Fibroblast of skin of right biceps (primary cell): ENCODE results near the gene FAM216A.
"Not testable (repeated sequence)": the region's sequence is repeated elsewhere in the genome, so short reads cannot be mapped to it uniquely, and the experiment has no call there.

Experiments used
- DNase-seq: peaks from one replicate; pipeline ENCODE4 v3.0.0-alpha.2; 2013

The FAM216A gene

GRCh38 chr12:110501399-110501751 is 32.7 kb downstream of the FAM216A start:
- DNase-seq: peak; percentile 41

- peak; percentile 99 for DNase-seq
Measured at GRCh38 chr12:110501752-110502738, 33.4 kb downstream of the FAM216A start, which contains the start of the genes RAD9B and VPS29. RAD9B (plus strand) TSS chr12:110502331; CDS start chr12:110502338, 7 bp downstream. VPS29 (minus strand) TSS chr12:110502111; CDS start chr12:110502051, 60 bp downstream.

- no peak for DNase-seq
Measured at GRCh38 chr12:110503432-110503831, 34.8 kb downstream of the FAM216A start.

GRCh38 chr12:110505332-110505731 is 36.7 kb downstream of the FAM216A start:
- DNase-seq: no peak

GRCh38 chr12:110508071-110508586 is 39.5 kb downstream of the FAM216A start:
- no peak for DNase-seq

- DNase-seq: no peak
Measured at GRCh38 chr12:110513842-110514241, 45.2 kb downstream of the FAM216A start.

- DNase-seq: no peak
Measured at GRCh38 chr12:110514363-110514762, 45.7 kb downstream of the FAM216A start.

- DNase-seq: no peak
Measured at GRCh38 chr12:110516995-110517394, 48.4 kb downstream of the FAM216A start.

GRCh38 chr12:110518014-110518413 is 49.4 kb downstream of the FAM216A start:
- DNase-seq: not testable (repeated sequence)

GRCh38 chr12:110520876-110521712 is 52.4 kb downstream of the FAM216A start:
- DNase-seq: not testable (repeated sequence)

- DNase-seq: no peak
Measured at GRCh38 chr12:110528277-110528839, 59.7 kb downstream of the FAM216A start.

GRCh38 chr12:110530511-110530910 is 61.9 kb downstream of the FAM216A start:
- DNase-seq: no peak

GRCh38 chr12:110531741-110532333 is 63.2 kb downstream of the FAM216A start:
- peak; percentile 65 for DNase-seq

- DNase-seq: no peak
Measured at GRCh38 chr12:110532644-110533043, 64.0 kb downstream of the FAM216A start.

GRCh38 chr12:110533607-110534006 is 65.0 kb downstream of the FAM216A start:
- DNase-seq: no peak

GRCh38 chr12:110534811-110535210 is 66.2 kb downstream of the FAM216A start:
- DNase-seq: no peak

GRCh38 chr12:110536834-110537604 is 68.4 kb downstream of the FAM216A start:
- no peak for DNase-seq

GRCh38 chr12:110537605-110538409 is 69.2 kb downstream of the FAM216A start:
- no peak for DNase-seq

- no peak for DNase-seq
Measured at GRCh38 chr12:110538869-110539622, 70.4 kb downstream of the FAM216A start.
